ENCODE measurements around the gene MED8. TPM values are rescaled to one million over a fixed set of nuclear protein-coding genes. Genes with fewer than 3 reads are reported as not detected.
A peak's percentile ranks its signal among the peaks of the same experiment; 100 is the strongest.

Gene MED8
- total and polyA plus RNA-seq, 4 experiments from 2014 or later = 34.0 to 42.3 (median 35.8) TPM

DNA sequence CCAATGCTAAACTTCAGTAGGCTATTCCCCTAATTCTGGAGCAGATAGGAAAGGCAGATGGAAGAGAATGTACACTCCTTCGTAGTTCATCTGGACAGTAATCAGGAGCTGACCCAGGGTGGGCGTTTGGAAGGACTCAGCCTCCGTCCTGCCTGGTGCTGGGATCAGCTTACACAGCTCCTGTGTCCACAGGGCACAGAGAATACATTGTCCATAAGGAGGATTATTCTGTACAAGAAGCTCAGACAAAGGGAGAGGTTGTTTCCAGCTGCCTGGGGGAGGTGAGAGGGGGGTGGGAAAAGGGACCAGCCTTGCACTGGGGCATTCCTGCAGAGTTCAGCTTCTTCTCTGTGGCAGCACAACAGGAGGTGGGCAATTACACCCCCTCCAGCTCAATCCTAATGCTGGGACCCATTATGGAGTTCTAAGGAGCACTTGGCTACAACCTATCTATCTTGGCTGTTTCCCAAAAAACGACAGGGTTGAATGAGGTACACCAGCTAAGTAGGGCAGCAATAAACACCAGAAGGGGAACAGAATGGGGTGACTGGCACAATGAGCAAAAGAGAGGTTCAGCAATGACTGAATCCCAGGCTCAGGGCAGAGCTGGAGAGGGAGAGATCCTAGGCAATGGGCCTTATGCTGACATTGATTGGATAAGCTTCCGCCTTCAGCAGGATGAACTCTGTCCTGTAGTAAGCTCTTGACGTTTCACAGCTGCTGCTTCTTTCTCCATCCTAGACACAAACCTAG lies 7.4 kb downstream of the MED8 start:
- peaks cover 0 to 9% (median 4%) of the 10 kb centered on the region in 4 donors for H3K4me1 Mint-ChIP-seq
- peaks cover 34 to 66% of the 10 kb centered on the region in 2 donors for H3K36me3 Mint-ChIP-seq
- no peak overlapping the region for H3K4me3 Mint-ChIP-seq
- peak overlapping the region in 1 of 7 donors; percentile 4 for H3K27ac Mint-ChIP-seq
- no peaks in the 10 kb centered on the region for H3K9me3 Mint-ChIP-seq
- ChIA-PET POLR2A (ENCODE audit: partially characterized antibody) (interaction anchor here (0.6 to 1.9 kb wide), 3 partner anchors 8 to 24 kb away, joined by 3 to 11 read pairs (median 3); partner anchors contain the start of gene ELOVL1), CTCF (ENCODE audit: partially characterized antibody) (interaction anchor here (0.6 to 1.1 kb wide), 2 partner anchors 9 to 222 kb away, joined by 3 to 4 read pairs; no protein-coding TSS in a partner anchor)
- no peak for DNase-seq
- intact Hi-C loops (cut with micrococcal nuclease) = no loop called here
- Histone ChIP-seq H3K4me3 (ENCODE audit: low read length in 2 of 2) (no peak overlapping the region), H3K4me1 (ENCODE audit: insufficient read depth, low read length) (no peaks in the 10 kb centered on the region), H3K9me3 (ENCODE audit: control insufficient read depth in 1 of 2, low read length in 2 of 2) (no peaks in the 10 kb centered on the region), H3K27ac (ENCODE audit: low read depth, low read length) (no peak overlapping the region), H3K27me3 (ENCODE audit: insufficient read depth, low read length) (no peaks in the 10 kb centered on the region), H3K36me3 (ENCODE audit: insufficient read depth, low read length) (peaks cover 49% of the 10 kb centered on the region)
- H3K27me3 Mint-ChIP-seq = no peaks in the 10 kb centered on the region

DNA sequence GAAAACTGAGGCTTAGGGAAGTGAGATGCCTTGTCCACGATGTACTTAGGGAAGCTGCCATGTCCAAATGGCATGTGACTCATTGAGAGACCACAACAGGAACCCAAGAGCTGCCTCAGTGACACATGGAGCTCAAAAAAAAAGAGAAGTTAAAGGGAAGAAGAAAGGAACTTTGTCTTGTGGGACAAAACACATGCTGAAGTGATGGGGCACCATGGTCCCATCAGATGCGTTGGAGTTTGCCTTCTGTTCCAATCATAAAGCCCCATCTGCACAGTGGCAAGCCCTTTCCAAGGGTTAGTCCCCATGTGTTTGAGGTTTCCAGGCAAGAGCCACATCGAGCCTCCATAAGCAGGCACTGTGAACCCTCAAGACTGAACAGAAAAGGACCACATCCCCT lies 8.0 kb downstream of the MED8 start:
- CTCF ChIA-PET (ENCODE audit: partially characterized antibody) = interaction anchor here (0.6 to 1.1 kb wide), 2 partner anchors 10 to 221 kb away, joined by 3 to 4 read pairs; no protein-coding TSS in a partner anchor
- Histone ChIP-seq H3K27me3 (ENCODE audit: insufficient read depth, low read length) (no peaks in the 10 kb centered on the region), H3K4me3 (ENCODE audit: low read length in 2 of 2) (no peak overlapping the region), H3K9me3 (ENCODE audit: control insufficient read depth in 1 of 2, low read length in 2 of 2) (no peaks in the 10 kb centered on the region), H3K27ac (ENCODE audit: low read depth, low read length) (no peak overlapping the region), H3K4me1 (ENCODE audit: insufficient read depth, low read length) (no peaks in the 10 kb centered on the region), H3K36me3 (ENCODE audit: insufficient read depth, low read length) (peaks cover 43% of the 10 kb centered on the region)
- Mint-ChIP-seq H3K9me3 (no peaks in the 10 kb centered on the region), H3K36me3 (peaks cover 30 to 60% of the 10 kb centered on the region in 2 donors), H3K27me3 (no peaks in the 10 kb centered on the region), H3K27ac (peak overlapping the region in 1 of 7 donors; percentile 19), H3K4me3 (no peak overlapping the region), H3K4me1 (peaks cover 0 to 6% (median 3%) of the 10 kb centered on the region in 4 donors)
- intact Hi-C loops (cut with micrococcal nuclease) = no loop called here
- POLR2A ChIA-PET (ENCODE audit: partially characterized antibody) = interaction anchor here (0.6 to 0.9 kb wide), 2 partner anchors 9 to 23 kb away, joined by 3 read pairs; no protein-coding TSS in a partner anchor
- no peak for DNase-seq

DNA sequence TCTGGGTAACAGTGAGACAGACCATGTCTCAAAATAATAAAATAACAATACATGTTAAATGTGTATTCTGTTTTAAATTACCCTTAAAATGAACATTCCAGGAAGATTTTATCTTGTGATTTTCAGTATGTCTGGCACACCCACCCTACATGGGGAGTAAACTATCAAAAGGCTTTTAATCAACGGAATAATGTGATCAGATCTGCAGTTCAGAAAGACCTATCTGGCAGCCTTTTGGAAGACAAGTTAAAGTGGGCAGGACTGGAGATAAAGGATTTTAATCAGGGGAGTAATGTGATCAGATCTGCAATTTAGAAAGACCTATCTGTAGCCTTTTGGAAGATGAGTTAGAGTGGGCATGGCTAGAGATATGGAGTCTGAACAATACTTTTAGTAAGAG lies 10.1 kb downstream of the MED8 start:
- peak overlapping the region in 3 of 7 donors; percentile 33 to 77 (median 51) for H3K27ac Mint-ChIP-seq
- Histone ChIP-seq H3K27ac (ENCODE audit: low read depth, low read length) (no peak overlapping the region), H3K4me1 (ENCODE audit: insufficient read depth, low read length) (no peaks in the 10 kb centered on the region), H3K36me3 (ENCODE audit: insufficient read depth, low read length) (peaks cover 22% of the 10 kb centered on the region), H3K27me3 (ENCODE audit: insufficient read depth, low read length) (no peaks in the 10 kb centered on the region), H3K9me3 (ENCODE audit: control insufficient read depth in 1 of 2, low read length in 2 of 2) (no peaks in the 10 kb centered on the region), H3K4me3 (ENCODE audit: low read length in 2 of 2) (no peak overlapping the region)
- POLR2A ChIA-PET (ENCODE audit: partially characterized antibody) = interaction anchor here (1.6 to 3.4 kb wide), 3 partner anchors 9 to 11 kb away, joined by 4 to 17 read pairs (median 7); partner anchors contain the start of genes ELOVL1, MED8 and SZT2
- no peaks in the 10 kb centered on the region for H3K27me3 Mint-ChIP-seq
- no peak overlapping the region for H3K4me3 Mint-ChIP-seq
- intact Hi-C loops (cut with micrococcal nuclease) = no loop called here
- CTCF ChIA-PET (ENCODE audit: partially characterized antibody) = no interaction called here
- peaks cover 0 to 10% (median 4%) of the 10 kb centered on the region in 4 donors for H3K4me1 Mint-ChIP-seq
- no peak for DNase-seq
- peaks cover 17 to 45% of the 10 kb centered on the region in 2 donors for H3K36me3 Mint-ChIP-seq
- no peaks in the 10 kb centered on the region for H3K9me3 Mint-ChIP-seq

- no peaks in the 10 kb centered on the region for H3K27me3 ChIP-seq (ENCODE audit: insufficient read depth, low read length)
- H3K4me3 Mint-ChIP-seq = no peak overlapping the region
- no peaks in the 10 kb centered on the region for H3K4me1 ChIP-seq (ENCODE audit: insufficient read depth, low read length)
- no peak overlapping the region for H3K4me3 ChIP-seq (ENCODE audit: low read length in 2 of 2)
- CTCF ChIA-PET (ENCODE audit: partially characterized antibody) = no interaction called here
- no peaks in the 10 kb centered on the region for H3K9me3 Mint-ChIP-seq
- no peak for DNase-seq
- no peak overlapping the region for H3K27ac Mint-ChIP-seq
- peaks cover 5% of the 10 kb centered on the region for H3K36me3 ChIP-seq (ENCODE audit: insufficient read depth, low read length)
- intact Hi-C loops (cut with micrococcal nuclease) = no loop called here
- POLR2A ChIA-PET (ENCODE audit: partially characterized antibody) = interaction anchor here (1.6 to 3.4 kb wide), 3 partner anchors 10 to 11 kb away, joined by 4 to 17 read pairs (median 4); partner anchors contain the start of gene ELOVL1
- peaks cover 7 to 29% of the 10 kb centered on the region in 2 donors for H3K36me3 Mint-ChIP-seq
- no peak overlapping the region for H3K27ac ChIP-seq (ENCODE audit: low read depth, low read length)
- no peaks in the 10 kb centered on the region for H3K27me3 Mint-ChIP-seq
- peaks cover 0 to 10% (median 4%) of the 10 kb centered on the region in 4 donors for H3K4me1 Mint-ChIP-seq
- no peaks in the 10 kb centered on the region for H3K9me3 ChIP-seq (ENCODE audit: control insufficient read depth in 1 of 2, low read length in 2 of 2)
These were observed 11.8 kb downstream of the MED8 start for GRCh38 chr1:43377831-43378230.

- no peak overlapping the region for H3K4me3 Mint-ChIP-seq
- H3K4me1 ChIP-seq (ENCODE audit: insufficient read depth, low read length) = no peaks in the 10 kb centered on the region
- H3K36me3 ChIP-seq (ENCODE audit: insufficient read depth, low read length) = no peaks in the 10 kb centered on the region
- ChIA-PET CTCF (ENCODE audit: partially characterized antibody) (no interaction called here), POLR2A (ENCODE audit: partially characterized antibody) (interaction anchor here (0.7 to 3.4 kb wide), 6 partner anchors 8 to 16 kb away, joined by 3 to 17 read pairs (median 4); partner anchors contain the start of genes ELOVL1, MED8 and SZT2)
- no peak overlapping the region for H3K4me3 ChIP-seq (ENCODE audit: low read length in 2 of 2)
- H3K27ac ChIP-seq (ENCODE audit: low read depth, low read length) = no peak overlapping the region
- H3K27me3 ChIP-seq (ENCODE audit: insufficient read depth, low read length) = no peaks in the 10 kb centered on the region
- H3K9me3 ChIP-seq (ENCODE audit: control insufficient read depth in 1 of 2, low read length in 2 of 2) = no peaks in the 10 kb centered on the region
- DNase-seq = no peak
- intact Hi-C loops (cut with micrococcal nuclease) = no loop called here
- peak overlapping the region in 4 of 7 donors; percentile 4 to 32 (median 17) for H3K27ac Mint-ChIP-seq
- peaks cover 0 to 25% of the 10 kb centered on the region in 2 donors for H3K36me3 Mint-ChIP-seq
- no peaks in the 10 kb centered on the region for H3K27me3 Mint-ChIP-seq
- H3K4me1 Mint-ChIP-seq = peaks cover 0 to 8% (median 4%) of the 10 kb centered on the region in 4 donors
- no peaks in the 10 kb centered on the region for H3K9me3 Mint-ChIP-seq
These were observed 12.8 kb downstream of the MED8 start for GRCh38 chr1:43376723-43377235.

DNA sequence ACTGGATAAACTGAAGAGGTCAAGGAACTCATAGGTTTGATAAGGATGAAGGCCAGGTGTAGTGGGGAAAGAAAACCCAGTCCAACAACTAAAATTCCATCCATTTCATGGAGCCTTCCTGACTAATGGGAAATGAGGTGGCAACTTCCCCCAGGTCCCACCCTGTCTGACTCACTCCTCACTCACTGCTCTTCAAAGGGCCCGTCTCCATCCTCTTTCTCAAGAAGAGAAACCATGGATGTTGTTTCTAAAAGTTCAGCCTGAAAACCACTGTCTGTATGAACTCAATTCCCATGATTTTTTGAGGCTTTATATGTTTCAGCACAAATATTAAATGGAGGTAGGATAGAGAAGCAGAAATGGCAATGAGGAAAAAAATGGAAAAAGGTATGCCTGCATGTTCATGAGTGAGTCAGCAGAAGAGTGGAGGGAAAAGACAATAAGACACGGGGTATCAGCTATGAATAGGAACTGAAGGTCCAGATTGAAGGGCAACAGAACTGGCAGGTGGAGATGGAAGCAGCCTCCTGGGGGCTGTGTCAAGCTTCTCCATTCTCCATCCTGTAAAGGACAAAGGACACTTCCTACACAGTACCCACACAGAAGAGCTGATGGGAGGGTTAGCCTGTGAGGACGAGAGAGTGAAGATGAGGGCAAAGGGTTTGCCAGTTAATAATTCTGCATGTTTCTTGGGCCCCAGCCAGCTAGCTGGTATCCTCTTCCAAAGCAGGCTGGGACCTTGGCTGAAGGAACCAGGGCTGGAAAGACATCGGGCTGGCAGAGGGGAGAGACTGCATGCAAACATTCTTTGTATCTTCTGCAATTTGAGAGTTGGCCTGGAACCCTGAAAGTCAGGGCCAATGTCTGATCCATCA lies 16.3 kb downstream of the MED8 start:
- H3K27ac Mint-ChIP-seq = no peak overlapping the region
- no peak for DNase-seq
- H3K36me3 ChIP-seq (ENCODE audit: insufficient read depth, low read length) = no peaks in the 10 kb centered on the region
- CTCF ChIA-PET (ENCODE audit: partially characterized antibody) = interaction anchor here (0.8 kb wide), 2 partner anchors 15 to 147 kb away, joined by 3 to 4 read pairs; partner anchors contain the start of gene CDC20
- H3K9me3 Mint-ChIP-seq = no peaks in the 10 kb centered on the region
- peaks cover 0 to 9% of the 10 kb centered on the region in 2 donors for H3K36me3 Mint-ChIP-seq
- H3K4me3 Mint-ChIP-seq = no peak overlapping the region
- POLR2A ChIA-PET (ENCODE audit: partially characterized antibody) = interaction anchor here (0.9 kb wide), 1 partner anchor 41 kb away, joined by 3 read pairs; no protein-coding TSS in a partner anchor
- H3K4me1 ChIP-seq (ENCODE audit: insufficient read depth, low read length) = peaks cover 7% of the 10 kb centered on the region
- intact Hi-C loops (cut with micrococcal nuclease) = no loop called here
- no peak overlapping the region for H3K4me3 ChIP-seq (ENCODE audit: low read length in 2 of 2)
- H3K27me3 Mint-ChIP-seq = no peaks in the 10 kb centered on the region
- H3K4me1 Mint-ChIP-seq = peaks cover 12 to 26% (median 18%) of the 10 kb centered on the region in 4 donors
- no peaks in the 10 kb centered on the region for H3K27me3 ChIP-seq (ENCODE audit: insufficient read depth, low read length)
- H3K9me3 ChIP-seq (ENCODE audit: control insufficient read depth in 1 of 2, low read length in 2 of 2) = no peaks in the 10 kb centered on the region
- H3K27ac ChIP-seq (ENCODE audit: low read depth, low read length) = no peak overlapping the region

Data from CD4-positive, alpha-beta memory T cell (primary cell).